ENCODE results near the gene NPHP1.

- no peak for TF ChIP-seq CTCF (IDR thresholded peaks at IDR 0.05)
- no peak for TF ChIP-seq POLR2A (IDR thresholded peaks at IDR 0.05)
Measured at GRCh38 chr2:110152943-110153342, 51.9 kb downstream of the NPHP1 start.

Measured in transverse colon (tissue), 3 donors.